Spleen (tissue), 11 donors: ENCODE results near the gene ABCD2. TPM values are rescaled to one million over a fixed set of nuclear protein-coding genes. Genes with fewer than 3 reads are reported as not detected.
"Not testable (repeated sequence)": the region's sequence is repeated elsewhere in the genome, so short reads cannot be mapped to it uniquely, and the experiment has no call there.

ENCODE experiments used
- DNase-seq: peaks from one replicate; pipeline ENCODE4 v3.0.0-alpha.2; 2020
- H3K27ac ChIP-seq, 8 donors: fragments of 200-600 bp; sonication (generic) in 7 of 8; 1 replicate in 4 of 8; 2 replicates in 4 of 8; pipeline versions ENCODE4 v1.5.0 to v1.8.0; 2016 to 2021; ENCODE audit warnings: inconsistent platforms in 4 of 8, mild to moderate bottlenecking in 4 of 8, moderate library complexity in 1 of 8
- H3K27me3 ChIP-seq, 7 donors: fragments of 200-600 bp; sonication (generic) in 6 of 7; replicated peaks in 1 of 7; 1 replicate in 4 of 7; 2 replicates in 3 of 7; pipeline versions ENCODE4 v1.5.0 to v1.8.0; 2016 to 2021; ENCODE audit warnings: inconsistent platforms in 3 of 7, mild to moderate bottlenecking in 1 of 7
- H3K36me3 ChIP-seq, 6 donors: fragments of 200-600 bp; sonication (generic) in 5 of 6; 1 replicate in 4 of 6; 2 replicates in 2 of 6; pipeline versions ENCODE4 v1.5.0 to v1.8.0; 2016 to 2021; ENCODE audit warnings: inconsistent platforms in 2 of 6
- H3K4me1 ChIP-seq, 6 donors: fragments of 200-600 bp; sonication (generic) in 5 of 6; 1 replicate in 3 of 6; 2 replicates in 3 of 6; pipeline versions ENCODE4 v1.5.0 to v1.8.0; 2016 to 2021; ENCODE audit warnings: inconsistent platforms in 3 of 6
- H3K4me3 ChIP-seq, 8 donors: fragments of 200-600 bp; sonication (generic) in 7 of 8; 1 replicate in 4 of 8; 2 replicates in 4 of 8; pipeline versions ENCODE4 v1.5.0 to v1.8.0; 2016 to 2021; ENCODE audit warnings: inconsistent platforms in 4 of 8, mild to moderate bottlenecking in 4 of 8, moderate library complexity in 2 of 8
- H3K9me3 ChIP-seq, 8 donors: fragments of 200-600 bp; sonication (generic) in 7 of 8; 1 replicate in 4 of 8; 2 replicates in 4 of 8; pipeline versions ENCODE4 v1.5.0 to v1.8.0; 2016 to 2021; ENCODE audit warnings: inconsistent platforms in 4 of 8
- POLR2A ChIP-seq, 3 donors: fragments of 450-650 bp; IDR thresholded peaks; one replicate each; pipeline ENCODE4 v1.5.1; 2017; ENCODE audit warnings: antibody characterized with exemption in 3 of 3, mild to moderate bottlenecking in 1 of 3
- POLR2AphosphoS5 ChIP-seq, 3 donors: sonication (generic); formaldehyde crosslinking; IDR thresholded peaks; one replicate each; pipeline ENCODE4 v1.5.1; 2017; ENCODE audit warnings: antibody characterized with exemption in 3 of 3
- WGBS, 5 donors: extraction: QIAGEN DNeasy Blood & Tissue Kit in 3 of 5; methylation state at CpG; one replicate each; pipeline versions ENCODE4 v1.1.5 to v1.1.7; 2013 to 2018; 5-methylcytosine and 5-hydroxymethylcytosine counted together
- intact Hi-C: fragments of 100-400 bp; cut with DNase I; formaldehyde crosslinking; loops from one replicate; pipeline ENCODE4 v1.15.0; 2023; ENCODE audit warnings: low total_unique reads
- polyA plus RNA-seq, 3 donors: library from polyadenylated mRNA; stranded (reverse); fragments of 200-250 nt; gene quantifications; one replicate each; pipeline ENCODE4 v1.2.1, GENCODE V29; 2013
- total RNA-seq, 7 donors: library from RNA; depleted of rRNA in 3 of 7; stranded (reverse); fragments of >200 nt in 3 of 7; fragmentation: NEBNext Ultra II Directional in 4 of 7; extraction: Animal tissue kit (Norgen Biotek cat#: 25700) in 4 of 7; gene quantifications; one replicate each; pipeline versions ENCODE4 v1.1.0 to v1.2.1, GENCODE V29; 2016 to 2021
- TF ChIP-seq, protein P1 (sequence below), 11 experiments: fragments of 200-600 bp in 7 of 11; fragments of 450-650 bp in 4 of 11; sonication (generic) in 4 of 11; IDR thresholded peaks in 8 of 11; conservative IDR thresholded peaks in 3 of 11; 1 replicate in 7 of 11; 2 replicates in 4 of 11; pipeline versions ENCODE4 v1.4.0 to v1.8.0; 2016 to 2021; ENCODE audit warnings: antibody characterized with exemption in 11 of 11, inconsistent platforms in 4 of 11, mild to moderate bottlenecking in 1 of 11
- donor health status: healthy with polysubstance abuse.
- donor health status: DM: no; HTN: no; CAD: no; lungs with moderate emphysema.
- donor health status: DM: no; HTN: no; CAD: no.
- donor health status: Bipolar disorder and iron deficiency.
- donor health status: healthy.
- donor health status: DM: no; HTN: no; CAD: no.
- donor health status: DM: yes; HTN: yes; CAD: no.

Gene ABCD2
- total and polyA plus RNA-seq, 10 donors: 0.38 to 3.4 (median 2.0) TPM

GRCh38 chr12:39606712-39607423, 12.7 kb downstream of the ABCD2 start:
- TF ChIP-seq POLR2A (IDR thresholded peaks at IDR 0.05) (no peak), POLR2AphosphoS5 (IDR thresholded peaks at IDR 0.05) (no peak)
- TF ChIP-seq, protein P1, sequence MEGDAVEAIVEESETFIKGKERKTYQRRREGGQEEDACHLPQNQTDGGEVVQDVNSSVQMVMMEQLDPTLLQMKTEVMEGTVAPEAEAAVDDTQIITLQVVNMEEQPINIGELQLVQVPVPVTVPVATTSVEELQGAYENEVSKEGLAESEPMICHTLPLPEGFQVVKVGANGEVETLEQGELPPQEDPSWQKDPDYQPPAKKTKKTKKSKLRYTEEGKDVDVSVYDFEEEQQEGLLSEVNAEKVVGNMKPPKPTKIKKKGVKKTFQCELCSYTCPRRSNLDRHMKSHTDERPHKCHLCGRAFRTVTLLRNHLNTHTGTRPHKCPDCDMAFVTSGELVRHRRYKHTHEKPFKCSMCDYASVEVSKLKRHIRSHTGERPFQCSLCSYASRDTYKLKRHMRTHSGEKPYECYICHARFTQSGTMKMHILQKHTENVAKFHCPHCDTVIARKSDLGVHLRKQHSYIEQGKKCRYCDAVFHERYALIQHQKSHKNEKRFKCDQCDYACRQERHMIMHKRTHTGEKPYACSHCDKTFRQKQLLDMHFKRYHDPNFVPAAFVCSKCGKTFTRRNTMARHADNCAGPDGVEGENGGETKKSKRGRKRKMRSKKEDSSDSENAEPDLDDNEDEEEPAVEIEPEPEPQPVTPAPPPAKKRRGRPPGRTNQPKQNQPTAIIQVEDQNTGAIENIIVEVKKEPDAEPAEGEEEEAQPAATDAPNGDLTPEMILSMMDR (IDR thresholded peaks at IDR 0.05 in 8 of 11, conservative IDR thresholded peaks at IDR 0.05 in 3 of 11): no peak
- no peaks in the 10 kb centered on the region for H3K9me3 ChIP-seq
- H3K27me3 ChIP-seq: no peaks in the 10 kb centered on the region
- H3K36me3 ChIP-seq: peaks cover 0 to 7% (median 0%) of the 10 kb centered on the region in 6 donors
- no peak overlapping the region for H3K4me3 ChIP-seq
- H3K27ac ChIP-seq: no peak overlapping the region
- WGBS, 5 donors: 88 to 94% (median 93%) methylated on average over 4 of the region's 4 CpGs
- no peak for DNase-seq
- no peaks in the 10 kb centered on the region for H3K4me1 ChIP-seq
- intact Hi-C loops: no loop called here

DNA sequence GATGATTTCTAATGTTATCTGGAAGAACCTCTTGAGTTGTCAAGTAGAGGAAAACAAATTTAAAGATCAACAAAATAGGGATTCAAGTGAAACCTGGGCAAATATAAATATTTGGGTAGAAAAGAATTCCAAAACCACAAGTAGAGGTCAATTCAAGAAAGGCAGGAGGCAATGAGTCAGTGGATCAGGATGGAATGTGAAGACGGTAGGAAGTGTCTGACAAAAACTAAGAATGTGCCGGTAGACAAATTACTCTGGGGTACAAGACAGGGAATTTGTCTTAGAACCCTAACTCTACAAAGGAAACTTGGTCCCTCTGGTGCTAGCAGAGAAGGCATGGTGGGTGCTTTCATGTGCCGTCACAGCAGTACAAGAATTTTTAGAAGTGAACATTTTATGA, 13.6 kb downstream of the ABCD2 start:
- H3K4me1 ChIP-seq: no peaks in the 10 kb centered on the region
- H3K27me3 ChIP-seq: no peaks in the 10 kb centered on the region
- peaks cover 0 to 7% (median 0%) of the 10 kb centered on the region in 6 donors for H3K36me3 ChIP-seq
- H3K4me3 ChIP-seq: no peak overlapping the region
- no peak for DNase-seq
- WGBS, 5 donors: 66 to 85% (median 81%) methylated on average over 3 of the region's 3 CpGs
- intact Hi-C loops: no loop called here
- H3K27ac ChIP-seq: no peak overlapping the region
- no peak for TF ChIP-seq POLR2A (IDR thresholded peaks at IDR 0.05)
- TF ChIP-seq, protein P1 (IDR thresholded peaks at IDR 0.05 in 8 of 11, conservative IDR thresholded peaks at IDR 0.05 in 3 of 11): no peak
- no peak for TF ChIP-seq POLR2AphosphoS5 (IDR thresholded peaks at IDR 0.05)
- H3K9me3 ChIP-seq: no peaks in the 10 kb centered on the region

GRCh38 chr12:39605501-39605900, 14.1 kb downstream of the ABCD2 start:
- H3K4me1 ChIP-seq: no peaks in the 10 kb centered on the region
- no peak overlapping the region for H3K4me3 ChIP-seq
- WGBS, 5 donors: 92 to 98% (median 96%) methylated on average over 1 of the region's 1 CpG
- no peak for DNase-seq
- peaks cover 0 to 7% (median 0%) of the 10 kb centered on the region in 6 donors for H3K36me3 ChIP-seq
- intact Hi-C loops: no loop called here
- H3K27me3 ChIP-seq: no peaks in the 10 kb centered on the region
- no peak overlapping the region for H3K27ac ChIP-seq
- TF ChIP-seq POLR2AphosphoS5 (IDR thresholded peaks at IDR 0.05) (no peak), POLR2A (IDR thresholded peaks at IDR 0.05) (no peak)
- TF ChIP-seq, protein P1 (IDR thresholded peaks at IDR 0.05 in 8 of 11, conservative IDR thresholded peaks at IDR 0.05 in 3 of 11): no peak
- H3K9me3 ChIP-seq: no peaks in the 10 kb centered on the region

- intact Hi-C loops: no loop called here
- no peaks in the 10 kb centered on the region for H3K27me3 ChIP-seq
- H3K9me3 ChIP-seq: no peaks in the 10 kb centered on the region
- H3K36me3 ChIP-seq: peaks cover 0 to 7% (median 0%) of the 10 kb centered on the region in 6 donors
- no peaks in the 10 kb centered on the region for H3K4me1 ChIP-seq
- no peak overlapping the region for H3K4me3 ChIP-seq
- TF ChIP-seq, protein P1 (IDR thresholded peaks at IDR 0.05 in 8 of 11, conservative IDR thresholded peaks at IDR 0.05 in 3 of 11): no peak
- TF ChIP-seq POLR2AphosphoS5 (IDR thresholded peaks at IDR 0.05) (no peak), POLR2A (IDR thresholded peaks at IDR 0.05) (no peak)
- H3K27ac ChIP-seq: no peak overlapping the region
- DNase-seq: no peak
These were observed 16.5 kb downstream of the ABCD2 start for GRCh38 chr12:39603065-39603464.

GRCh38 chr12:39601951-39602350, 17.7 kb downstream of the ABCD2 start:
- H3K27me3 ChIP-seq, H3K36me3 ChIP-seq, H3K9me3 ChIP-seq, intact Hi-C loops, H3K27ac ChIP-seq, H3K4me1 ChIP-seq, H3K4me3 ChIP-seq, DNase-seq: not testable (repeated sequence)
- 89 to 96% (median 93%) methylated on average over 3 of the region's 3 CpGs for WGBS, 5 donors
